Measurements from ENCODE around the gene CNDP1.
"Not testable (repeated sequence)": the region's sequence is repeated elsewhere in the genome, so short reads cannot be mapped to it uniquely, and the experiment has no call there.

CNDP1 gene
- total RNA-seq: 0 to 0.32 (median 0.06) reads per million in 18 experiments

- DNase-seq: no peak
These were observed at the start of gene CNDP1 for GRCh38 chr18:74534150-74534969. TSS of gene CNDP1 (plus strand) at chr18:74534500. CDS start at chr18:74534668, 168 bp downstream.

GRCh38 chr18:74486119-74486849 is 48.0 kb upstream of the CNDP1 start:
- no peak for DNase-seq

- DNase-seq: no peak
These were observed 45.9 kb upstream of the CNDP1 start for GRCh38 chr18:74488354-74488753.

GRCh38 chr18:74488864-74489263 is 45.4 kb upstream of the CNDP1 start:
- DNase-seq: no peak

GRCh38 chr18:74489676-74490075 is 44.6 kb upstream of the CNDP1 start:
- no peak for DNase-seq

- DNase-seq: no peak
These were observed 42.0 kb upstream of the CNDP1 start for GRCh38 chr18:74492259-74492658.

GRCh38 chr18:74493689-74494088 is 40.6 kb upstream of the CNDP1 start:
- peak; percentile 57 to 72 for DNase-seq

- no peak for DNase-seq
These were observed 39.8 kb upstream of the CNDP1 start for GRCh38 chr18:74494514-74494913.

GRCh38 chr18:74495581-74496507 is 38.5 kb upstream of the CNDP1 start, which contains the start of gene CNDP2:
TSS of gene CNDP2 (plus strand) at chr18:74496363. CDS start at chr18:74499974, 3,611 bp downstream.
- peak; percentile 98 to 99 for DNase-seq

- peak; percentile 42 to 59 for DNase-seq
These were observed 37.6 kb upstream of the CNDP1 start for GRCh38 chr18:74496508-74497323.

GRCh38 chr18:74497324-74497676 is 37.0 kb upstream of the CNDP1 start:
- no peak for DNase-seq

GRCh38 chr18:74497778-74498177 is 36.5 kb upstream of the CNDP1 start:
- DNase-seq: peak in 1 of 2 donors; percentile 42

GRCh38 chr18:74498712-74499627 is 35.3 kb upstream of the CNDP1 start:
- peak; percentile 75 to 82 for DNase-seq

GRCh38 chr18:74499633-74500032 is 34.7 kb upstream of the CNDP1 start:
- peak; percentile 79 to 86 for DNase-seq

GRCh38 chr18:74500372-74500771 is 33.9 kb upstream of the CNDP1 start:
- DNase-seq: peak in 1 of 2 donors; percentile 73

GRCh38 chr18:74500774-74501173 is 33.5 kb upstream of the CNDP1 start:
- DNase-seq: not testable (repeated sequence)

- peak; percentile 59 to 68 for DNase-seq
These were observed 32.9 kb upstream of the CNDP1 start for GRCh38 chr18:74501386-74501785.

- no peak for DNase-seq
These were observed 31.2 kb upstream of the CNDP1 start for GRCh38 chr18:74503137-74503536.

GRCh38 chr18:74505776-74506175 is 28.5 kb upstream of the CNDP1 start:
- no peak for DNase-seq

- DNase-seq: peak in 1 of 2 donors; percentile 31
These were observed 27.7 kb upstream of the CNDP1 start for GRCh38 chr18:74506448-74507084.
